Gastroesophageal sphincter (tissue), 4 donors: Measurements from ENCODE around the gene FLVCR1. TPM values are rescaled to one million over a fixed set of nuclear protein-coding genes. Genes with fewer than 3 reads are reported as not detected.

Experiments used
- ATAC-seq: fragments of 150-250 bp; one replicate; pipeline ENCODE4 v1.9.1; 2016; ENCODE audit warnings: mild to moderate bottlenecking, moderate library complexity
- H3K27ac ChIP-seq, 4 donors: fragments of 200-600 bp; sonication (generic) in 3 of 4; 1 replicate in 3 of 4; 2 replicates in 1 of 4; pipeline ENCODE4 v1.5.1; 2016 to 2019
- H3K27me3 ChIP-seq: fragments of 200-600 bp; sonication (generic); one replicate; pipeline ENCODE4 v1.5.1; 2019
- H3K36me3 ChIP-seq, 2 donors: fragments of 200-600 bp; sonication (generic); one replicate each; pipeline ENCODE4 v1.5.1; 2019; ENCODE audit warnings: control low read depth in 1 of 2
- H3K4me1 ChIP-seq, 3 donors: fragments of 200-600 bp; sonication (generic); 1 replicate in 2 of 3; 2 replicates in 1 of 3; pipeline ENCODE4 v1.5.1; 2016 to 2019; ENCODE audit warnings: control low read depth in 2 of 3
- H3K4me3 ChIP-seq, 2 donors: fragments of 200-600 bp; sonication (generic); one replicate each; pipeline ENCODE4 v1.5.1; 2019; ENCODE audit warnings: mild to moderate bottlenecking in 1 of 2, moderate library complexity in 1 of 2
- H3K9me3 ChIP-seq, 3 donors: fragments of 200-600 bp; sonication (generic); one replicate each; pipeline ENCODE4 v1.5.1; 2017 to 2019; ENCODE audit warnings: control low read depth in 2 of 3
- EP300 ChIP-seq: sonication (generic); formaldehyde crosslinking; IDR thresholded peaks from one replicate; pipeline ENCODE4 v1.6.1; 2017; ENCODE audit warnings: antibody characterized with exemption, mild to moderate bottlenecking
- POLR2A ChIP-seq, 2 donors: fragments of 450-650 bp; IDR thresholded peaks; one replicate each; pipeline ENCODE4 v1.6.1; 2017; ENCODE audit warnings: antibody characterized with exemption in 2 of 2, mild to moderate bottlenecking in 2 of 2, moderate library complexity in 1 of 2
- POLR2AphosphoS5 ChIP-seq: sonication (generic); formaldehyde crosslinking; IDR thresholded peaks from one replicate; pipeline ENCODE4 v1.6.1; 2017; ENCODE audit warnings: antibody characterized with exemption
- WGBS, 2 donors: methylation state at CpG; one replicate each; pipeline ENCODE4 v1.1.5; 2018; ENCODE audit warnings: low coverage in 1 of 2; 5-methylcytosine and 5-hydroxymethylcytosine counted together
- total RNA-seq, 4 donors: library from RNA; depleted of rRNA; stranded (reverse); fragments of >200 nt; gene quantifications; one replicate each; pipeline ENCODE4 v1.1.0, GENCODE V29; 2016
- TF ChIP-seq, protein P1 (sequence below), 4 experiments: fragments of 200-600 bp in 2 of 4; fragments of 450-650 bp in 2 of 4; sonication (generic) in 1 of 4; IDR thresholded peaks; one replicate each; pipeline ENCODE4 v1.5.1; 2017 to 2019; ENCODE audit warnings: antibody characterized with exemption in 4 of 4, mild to moderate bottlenecking in 2 of 4, moderate library complexity in 2 of 4

FLVCR1 gene
- total RNA-seq, 4 donors from 2014 or later: 3.2 to 9.2 (median 4.4) TPM

DNA sequence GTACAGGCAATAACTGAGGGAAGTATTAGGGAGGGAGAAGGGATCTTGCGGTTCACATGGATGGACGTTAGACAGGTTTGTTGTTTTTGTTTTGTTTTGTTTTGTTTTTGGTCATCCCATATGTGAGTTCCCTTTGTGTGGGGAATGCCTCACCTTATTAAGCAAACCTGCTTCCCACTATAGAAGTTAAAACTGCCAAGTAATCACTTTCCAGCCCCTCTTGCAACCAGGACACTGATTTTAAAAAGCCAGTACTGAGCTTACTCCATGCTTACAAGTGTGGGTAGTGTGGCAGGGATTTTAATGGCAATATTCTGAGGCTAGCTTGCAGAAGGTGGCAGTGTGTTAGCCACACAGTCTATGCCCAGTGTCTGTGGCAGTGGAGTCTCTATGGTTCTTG lies 37.1 kb upstream of the FLVCR1 start:
- Histone ChIP-seq H3K4me3 (no peak overlapping the region), H3K27me3 (no peaks in the 10 kb centered on the region), H3K27ac (no peak overlapping the region), H3K9me3 (peaks cover 0 to 12% (median 0%) of the 10 kb centered on the region in 3 donors), H3K36me3 (no peaks in the 10 kb centered on the region), H3K4me1 (no peaks in the 10 kb centered on the region)
- TF ChIP-seq, protein P1, sequence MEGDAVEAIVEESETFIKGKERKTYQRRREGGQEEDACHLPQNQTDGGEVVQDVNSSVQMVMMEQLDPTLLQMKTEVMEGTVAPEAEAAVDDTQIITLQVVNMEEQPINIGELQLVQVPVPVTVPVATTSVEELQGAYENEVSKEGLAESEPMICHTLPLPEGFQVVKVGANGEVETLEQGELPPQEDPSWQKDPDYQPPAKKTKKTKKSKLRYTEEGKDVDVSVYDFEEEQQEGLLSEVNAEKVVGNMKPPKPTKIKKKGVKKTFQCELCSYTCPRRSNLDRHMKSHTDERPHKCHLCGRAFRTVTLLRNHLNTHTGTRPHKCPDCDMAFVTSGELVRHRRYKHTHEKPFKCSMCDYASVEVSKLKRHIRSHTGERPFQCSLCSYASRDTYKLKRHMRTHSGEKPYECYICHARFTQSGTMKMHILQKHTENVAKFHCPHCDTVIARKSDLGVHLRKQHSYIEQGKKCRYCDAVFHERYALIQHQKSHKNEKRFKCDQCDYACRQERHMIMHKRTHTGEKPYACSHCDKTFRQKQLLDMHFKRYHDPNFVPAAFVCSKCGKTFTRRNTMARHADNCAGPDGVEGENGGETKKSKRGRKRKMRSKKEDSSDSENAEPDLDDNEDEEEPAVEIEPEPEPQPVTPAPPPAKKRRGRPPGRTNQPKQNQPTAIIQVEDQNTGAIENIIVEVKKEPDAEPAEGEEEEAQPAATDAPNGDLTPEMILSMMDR (IDR thresholded peaks at IDR 0.05): no peak
- no peak for TF ChIP-seq POLR2AphosphoS5
- TF ChIP-seq EP300: no peak
- no peak for TF ChIP-seq POLR2A (IDR thresholded peaks at IDR 0.05)
- no peak for ATAC-seq
- 85 to 100% methylated on average over 2 of the region's 2 CpGs for WGBS, 2 donors

DNA sequence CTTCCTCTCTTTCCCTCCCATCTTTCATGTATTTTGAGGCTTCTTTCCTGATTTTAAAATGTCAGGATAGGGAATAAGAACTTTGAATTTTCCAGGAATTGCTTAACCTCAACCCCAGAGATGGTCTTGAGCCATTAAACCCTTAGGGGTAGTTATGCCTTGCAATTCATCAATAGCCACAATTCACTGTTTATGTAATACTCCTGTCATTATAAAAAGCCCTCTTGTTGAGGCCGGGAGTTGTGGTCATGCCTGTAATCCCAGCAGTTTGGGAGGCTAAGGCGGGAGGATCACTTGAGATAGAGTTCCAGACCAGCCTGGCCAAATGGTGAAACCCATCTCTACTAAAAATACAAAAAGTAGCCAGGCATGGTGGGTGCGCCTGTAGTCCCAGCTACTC lies 35.1 kb upstream of the FLVCR1 start:
- no peak overlapping the region for H3K27ac ChIP-seq
- H3K36me3 ChIP-seq: no peaks in the 10 kb centered on the region

DNA sequence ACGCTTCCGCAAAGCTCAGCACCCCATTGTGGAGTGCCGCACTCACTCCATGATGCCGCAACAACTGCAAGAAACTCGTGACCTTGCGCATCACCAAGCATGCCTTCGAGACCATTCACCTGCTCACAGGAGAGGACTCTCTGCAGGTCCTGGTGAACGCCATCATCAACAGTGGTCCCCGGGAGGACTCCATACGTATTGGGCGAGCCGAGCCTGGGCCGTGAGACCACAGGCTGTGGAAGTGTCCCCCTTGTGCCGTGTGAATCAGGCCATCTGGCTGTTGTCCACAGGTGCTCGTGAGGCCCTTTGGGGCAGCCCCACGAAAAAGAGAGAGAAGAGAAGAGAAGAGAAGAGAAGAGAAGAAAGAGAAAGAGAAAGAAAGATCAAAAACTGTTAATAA lies 33.9 kb upstream of the FLVCR1 start:
- H3K27ac ChIP-seq: no peak overlapping the region
- H3K9me3 ChIP-seq: peaks cover 0 to 17% (median 0%) of the 10 kb centered on the region in 3 donors
- no peaks in the 10 kb centered on the region for H3K27me3 ChIP-seq
- ATAC-seq: no peak
- no peaks in the 10 kb centered on the region for H3K36me3 ChIP-seq
- no peaks in the 10 kb centered on the region for H3K4me1 ChIP-seq
- H3K4me3 ChIP-seq: no peak overlapping the region
- WGBS, 2 donors: 95 to 100% methylated on average over 4 to 11 of the region's 16 CpGs
- TF ChIP-seq EP300 (no peak), POLR2A (IDR thresholded peaks at IDR 0.05) (no peak), POLR2AphosphoS5 (no peak)
- TF ChIP-seq, protein P1 (IDR thresholded peaks at IDR 0.05): no peak

More for the DNA sequence above, 35.1 kb upstream of the FLVCR1 start:
- ATAC-seq: no peak
- 100% methylated on average over 1 of the region's 3 CpGs; no CpG with 5 or more reads in 1 of the 2 donors for WGBS, 2 donors
- H3K9me3 ChIP-seq: peaks cover 0 to 17% (median 0%) of the 10 kb centered on the region in 3 donors
- TF ChIP-seq, protein P1 (IDR thresholded peaks at IDR 0.05): no peak
- TF ChIP-seq EP300 (no peak), POLR2AphosphoS5 (no peak), POLR2A (IDR thresholded peaks at IDR 0.05) (no peak)
- H3K4me1 ChIP-seq: no peaks in the 10 kb centered on the region
- no peaks in the 10 kb centered on the region for H3K27me3 ChIP-seq
- no peak overlapping the region for H3K4me3 ChIP-seq

DNA sequence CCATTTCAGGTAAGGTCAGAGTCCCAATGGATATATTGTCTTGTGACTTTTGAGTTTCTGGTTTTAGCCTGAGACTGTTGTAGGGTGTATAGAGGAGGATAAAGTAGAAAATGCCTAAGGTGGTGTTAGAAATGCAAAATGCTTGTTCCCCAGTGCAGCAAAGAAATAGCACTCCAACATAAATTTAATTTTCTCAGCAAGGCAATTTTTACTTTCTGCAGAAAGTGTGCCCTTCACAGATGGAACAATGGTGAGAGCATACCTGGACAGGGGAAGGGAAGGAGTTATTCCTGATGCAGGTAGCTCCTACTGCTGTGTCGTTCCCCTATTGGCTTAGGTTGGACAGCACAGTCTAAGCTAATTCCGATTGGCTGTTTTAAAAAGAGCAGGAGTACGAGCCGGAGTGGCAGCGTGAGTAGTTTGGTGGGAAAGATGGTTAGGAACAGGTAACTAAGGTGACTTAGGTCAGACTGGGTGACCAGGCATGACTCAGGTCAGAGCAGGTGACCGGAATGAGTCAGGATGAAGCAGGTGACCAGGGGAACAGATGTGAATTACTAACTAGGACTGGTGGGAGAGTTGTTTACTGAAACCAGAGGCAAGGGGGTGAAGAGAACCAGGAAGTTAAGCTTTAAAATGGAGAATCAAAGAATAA lies 32.1 kb upstream of the FLVCR1 start:
- Histone ChIP-seq H3K4me3 (no peak overlapping the region), H3K4me1 (no peaks in the 10 kb centered on the region), H3K27me3 (no peaks in the 10 kb centered on the region), H3K9me3 (peaks cover 0 to 17% (median 0%) of the 10 kb centered on the region in 3 donors), H3K27ac (no peak overlapping the region), H3K36me3 (no peaks in the 10 kb centered on the region)
- WGBS, 2 donors: 95 to 96% methylated on average over 6 of the region's 6 CpGs
- no peak for ATAC-seq
- TF ChIP-seq POLR2A (IDR thresholded peaks at IDR 0.05): no peak
- TF ChIP-seq EP300: no peak
- TF ChIP-seq, protein P1 (IDR thresholded peaks at IDR 0.05): no peak
- TF ChIP-seq POLR2AphosphoS5: no peak

DNA sequence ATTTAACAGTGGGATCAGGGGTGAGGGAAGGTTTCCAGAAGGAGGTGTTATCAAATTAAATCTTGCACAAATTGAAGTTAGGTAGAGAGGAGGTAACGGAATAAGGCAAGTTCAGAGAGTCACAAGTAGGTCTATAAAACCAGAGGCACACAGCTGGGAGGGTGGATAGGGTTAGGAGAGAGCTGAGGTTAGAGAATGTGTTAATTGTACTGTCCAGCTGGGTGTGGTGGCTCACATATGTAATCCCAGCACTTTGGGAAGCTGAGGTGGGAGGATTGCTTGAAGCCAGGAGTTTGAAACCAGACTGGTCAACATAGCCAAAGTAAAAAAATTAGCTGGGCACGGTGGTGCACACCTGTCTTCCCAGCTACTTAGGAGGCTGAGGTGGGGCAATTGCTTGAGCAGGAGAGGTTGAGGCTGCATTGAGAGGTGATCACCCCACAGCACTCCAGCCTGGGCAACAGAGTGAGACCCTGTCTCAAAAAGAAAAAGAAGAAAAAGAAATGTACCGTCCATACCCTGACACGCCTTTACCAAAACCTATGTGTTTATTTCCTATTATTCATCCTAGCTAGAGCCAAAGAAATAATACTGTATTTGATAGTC lies 30.8 kb upstream of the FLVCR1 start:
- H3K27me3 ChIP-seq: no peaks in the 10 kb centered on the region
- no peak overlapping the region for H3K4me3 ChIP-seq
- no peak for ATAC-seq
- no peak overlapping the region for H3K27ac ChIP-seq
- H3K36me3 ChIP-seq: no peaks in the 10 kb centered on the region
- no peak for TF ChIP-seq EP300
- no peak for TF ChIP-seq POLR2A (IDR thresholded peaks at IDR 0.05)
- TF ChIP-seq, protein P1 (IDR thresholded peaks at IDR 0.05): no peak
- no peak for TF ChIP-seq POLR2AphosphoS5
- H3K4me1 ChIP-seq: no peaks in the 10 kb centered on the region
- WGBS, 2 donors: 86 to 100% methylated on average over 3 to 4 of the region's 4 CpGs
- H3K9me3 ChIP-seq: peaks cover 0 to 17% (median 0%) of the 10 kb centered on the region in 3 donors
